C4-2B (cell line): ENCODE data around the gene TAMALIN.
"Not testable (repeated sequence)": the region's sequence is repeated elsewhere in the genome, so short reads cannot be mapped to it uniquely, and the experiment has no call there.

Experiments
- H3K27ac ChIP-seq: fragments of 450-650 bp; 2 replicates; pipeline ENCODE4 v1.5.1; 2017
- ZFX ChIP-seq: fragments of 450-650 bp; IDR thresholded peaks from 2 replicates; pipeline ENCODE4 v1.6.1; 2017
- TF ChIP-seq, protein P1 (sequence below): fragments of 450-650 bp; conservative IDR thresholded peaks from 2 replicates; pipeline ENCODE4 v1.5.1; 2017; ENCODE audit warnings: mild to moderate bottlenecking

TAMALIN gene

DNA sequence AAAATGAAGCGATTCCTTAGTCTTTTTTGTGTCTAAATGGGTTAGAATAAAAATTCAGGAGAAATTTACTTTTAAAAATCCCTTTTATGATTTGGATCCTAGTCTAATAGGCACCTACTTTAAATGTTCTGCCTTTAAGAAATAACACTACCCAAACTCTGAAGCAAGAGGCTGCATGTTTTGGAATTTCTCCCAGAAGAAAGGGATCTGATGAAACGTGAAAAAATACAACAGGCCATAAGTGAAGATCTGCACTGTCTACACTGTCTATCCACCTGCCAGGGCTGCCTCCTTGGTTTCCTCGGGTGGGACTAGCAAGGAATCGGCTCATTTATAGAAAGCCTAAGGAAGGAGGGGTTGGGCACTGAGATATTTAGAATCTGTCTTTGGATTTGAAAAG, 33.2 kb upstream of the TAMALIN start:
- H3K27ac ChIP-seq, result no peak overlapping the region
- no peak for TF ChIP-seq ZFX
- TF ChIP-seq, protein P1, sequence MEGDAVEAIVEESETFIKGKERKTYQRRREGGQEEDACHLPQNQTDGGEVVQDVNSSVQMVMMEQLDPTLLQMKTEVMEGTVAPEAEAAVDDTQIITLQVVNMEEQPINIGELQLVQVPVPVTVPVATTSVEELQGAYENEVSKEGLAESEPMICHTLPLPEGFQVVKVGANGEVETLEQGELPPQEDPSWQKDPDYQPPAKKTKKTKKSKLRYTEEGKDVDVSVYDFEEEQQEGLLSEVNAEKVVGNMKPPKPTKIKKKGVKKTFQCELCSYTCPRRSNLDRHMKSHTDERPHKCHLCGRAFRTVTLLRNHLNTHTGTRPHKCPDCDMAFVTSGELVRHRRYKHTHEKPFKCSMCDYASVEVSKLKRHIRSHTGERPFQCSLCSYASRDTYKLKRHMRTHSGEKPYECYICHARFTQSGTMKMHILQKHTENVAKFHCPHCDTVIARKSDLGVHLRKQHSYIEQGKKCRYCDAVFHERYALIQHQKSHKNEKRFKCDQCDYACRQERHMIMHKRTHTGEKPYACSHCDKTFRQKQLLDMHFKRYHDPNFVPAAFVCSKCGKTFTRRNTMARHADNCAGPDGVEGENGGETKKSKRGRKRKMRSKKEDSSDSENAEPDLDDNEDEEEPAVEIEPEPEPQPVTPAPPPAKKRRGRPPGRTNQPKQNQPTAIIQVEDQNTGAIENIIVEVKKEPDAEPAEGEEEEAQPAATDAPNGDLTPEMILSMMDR, result no peak

DNA sequence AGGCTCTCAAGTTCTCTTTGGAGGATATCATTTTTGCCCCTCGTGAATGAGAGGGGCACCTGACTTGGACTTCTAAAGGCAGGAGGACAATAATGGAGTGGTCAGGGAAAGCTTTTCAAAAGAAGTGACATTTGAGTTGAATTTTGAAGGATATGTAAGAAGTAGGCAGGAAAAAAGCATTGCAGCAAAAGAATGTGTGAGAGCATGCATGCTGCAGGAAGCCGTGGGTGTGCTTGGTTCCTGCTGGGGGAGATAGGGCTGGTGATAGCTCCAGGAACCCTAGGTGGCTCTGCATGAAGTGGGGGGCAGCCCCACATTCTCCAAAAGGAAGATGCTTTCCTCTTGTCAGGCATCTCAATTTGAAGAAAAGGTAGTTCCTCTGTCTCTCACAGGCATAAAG, 32.1 kb upstream of the TAMALIN start:
- H3K27ac ChIP-seq, result no peak overlapping the region
- no peak for TF ChIP-seq ZFX
- TF ChIP-seq, protein P1, result no peak

DNA sequence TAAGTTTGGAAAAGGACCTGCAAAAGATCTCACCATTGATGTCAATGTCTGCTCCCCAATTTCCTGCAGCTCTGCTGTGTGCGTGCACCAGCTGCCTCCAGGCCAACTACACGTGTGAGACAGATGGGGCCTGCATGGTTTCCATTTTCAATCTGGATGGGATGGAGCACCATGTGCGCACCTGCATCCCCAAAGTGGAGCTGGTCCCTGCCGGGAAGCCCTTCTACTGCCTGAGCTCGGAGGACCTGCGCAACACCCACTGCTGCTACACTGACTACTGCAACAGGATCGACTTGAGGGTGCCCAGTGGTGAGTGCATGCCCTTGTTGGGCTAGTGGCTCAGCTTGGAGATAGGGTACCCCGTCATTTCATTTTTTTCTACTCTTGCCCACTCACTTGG, 31.6 kb upstream of the TAMALIN start:
- TF ChIP-seq, protein P1, result no peak
- no peak for TF ChIP-seq ZFX
- H3K27ac ChIP-seq, result no peak overlapping the region

DNA sequence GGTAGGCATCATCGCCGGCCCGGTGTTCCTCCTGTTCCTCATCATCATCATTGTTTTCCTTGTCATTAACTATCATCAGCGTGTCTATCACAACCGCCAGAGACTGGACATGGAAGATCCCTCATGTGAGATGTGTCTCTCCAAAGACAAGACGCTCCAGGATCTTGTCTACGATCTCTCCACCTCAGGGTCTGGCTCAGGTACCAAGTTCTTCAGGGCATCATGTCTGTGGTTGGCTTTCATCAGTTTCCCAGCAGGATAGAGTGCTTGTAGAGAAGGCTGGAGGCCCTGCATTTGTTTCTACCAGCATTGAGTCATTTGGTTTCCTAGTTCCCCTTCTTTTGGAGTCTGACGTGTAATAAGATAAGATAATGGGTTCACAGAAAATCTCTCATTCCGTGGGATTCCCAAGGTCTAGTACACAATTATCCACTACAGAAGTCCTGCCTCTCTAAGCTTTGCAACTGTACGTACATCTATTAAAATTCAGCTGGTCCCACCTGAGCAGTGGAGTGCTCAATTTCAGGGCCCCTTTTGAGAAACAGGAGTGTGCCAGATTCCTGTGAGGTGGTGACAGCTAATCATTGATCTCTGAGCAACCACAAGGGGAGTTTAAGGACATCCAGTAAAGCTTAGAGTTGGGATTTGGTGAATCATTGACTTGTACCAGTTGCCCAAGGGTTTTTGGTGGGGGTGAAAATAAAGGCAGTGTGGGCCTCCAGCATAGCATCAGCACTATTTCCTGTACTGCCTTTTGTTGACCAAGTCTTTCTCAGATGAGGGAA, 30.2 kb upstream of the TAMALIN start:
- TF ChIP-seq, protein P1, result no peak
- TF ChIP-seq ZFX, result no peak
- H3K27ac ChIP-seq, result no peak overlapping the region

DNA sequence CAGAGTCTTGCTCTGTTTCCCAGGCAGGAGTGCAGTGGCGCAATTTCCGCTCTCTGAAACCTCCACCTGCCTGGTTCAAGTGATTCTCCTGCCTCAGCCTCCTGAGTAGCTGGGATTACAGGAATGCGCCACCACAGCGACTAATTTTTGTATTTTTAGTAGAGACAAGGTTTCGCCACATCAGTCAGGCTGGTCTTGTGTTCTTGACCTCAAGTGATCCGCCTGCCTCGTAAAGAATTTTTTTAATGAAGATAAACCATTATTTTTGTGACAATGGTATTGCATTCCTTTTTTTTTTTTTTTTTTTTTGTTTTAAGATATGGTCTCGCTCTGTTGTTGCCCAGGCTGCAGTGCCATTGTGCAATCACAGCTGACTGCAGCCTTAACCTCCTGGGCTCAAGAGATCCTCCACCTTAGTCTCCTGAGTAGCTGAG, 29.4 kb upstream of the TAMALIN start:
- no peak overlapping the region for H3K27ac ChIP-seq
- TF ChIP-seq, protein P1, result no peak
- no peak for TF ChIP-seq ZFX

DNA sequence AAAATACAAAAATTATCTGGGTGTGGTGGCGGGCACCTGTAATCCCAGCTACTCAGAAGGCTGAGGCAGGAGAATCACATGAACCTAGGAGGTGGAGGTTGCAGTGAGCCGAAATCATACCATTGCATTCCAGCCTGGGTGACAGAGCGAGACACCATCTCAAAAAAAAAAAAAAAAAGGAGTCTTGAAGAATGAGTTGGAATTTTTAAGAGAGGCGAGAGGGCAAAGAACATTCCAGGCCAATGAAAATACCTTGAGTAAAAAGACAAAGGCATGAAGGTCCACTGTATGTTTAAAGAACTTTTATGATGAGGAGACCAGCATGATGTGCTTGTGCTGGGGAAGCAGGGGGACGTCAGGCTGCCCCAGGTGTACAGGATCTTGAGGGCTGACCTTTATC, 27.4 kb upstream of the TAMALIN start:
- H3K27ac ChIP-seq, result not testable (repeated sequence)

DNA sequence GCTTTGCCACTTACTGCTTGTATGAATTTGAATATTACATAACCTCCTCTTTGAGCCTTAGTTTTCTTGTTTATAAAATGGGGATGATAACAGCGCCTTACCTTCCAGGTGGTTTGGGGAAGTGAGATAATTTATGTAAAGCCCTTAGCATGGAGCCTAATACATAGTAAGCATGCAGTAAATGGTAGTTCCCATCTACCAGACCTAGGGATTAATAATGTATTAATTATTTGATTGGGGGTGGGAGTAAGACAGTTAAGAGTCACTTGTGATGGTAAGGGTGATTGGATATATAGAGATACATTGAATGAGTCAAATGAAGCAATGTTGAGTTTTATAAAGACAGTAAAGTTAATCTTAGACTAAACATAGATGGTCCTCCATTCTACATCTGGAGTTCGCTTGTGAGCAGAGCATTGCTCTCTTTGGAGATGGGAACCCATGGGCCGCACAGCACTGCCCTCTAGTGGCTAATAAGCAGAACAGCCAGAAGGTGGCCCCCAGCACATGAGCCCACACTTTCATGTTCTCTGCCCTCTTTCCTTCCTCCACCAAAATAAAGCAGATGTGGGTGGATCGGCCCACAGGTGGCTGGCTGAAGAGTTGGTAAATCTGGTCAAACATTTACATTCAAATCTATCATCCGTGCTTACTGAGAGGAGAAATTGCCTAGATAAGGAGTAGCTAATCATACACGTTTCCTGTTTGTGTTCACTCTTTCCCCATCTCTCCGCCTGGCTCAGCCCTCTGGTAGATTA, 26.5 kb upstream of the TAMALIN start:
- no peak for TF ChIP-seq ZFX
- TF ChIP-seq, protein P1, result peak; percentile 99
- no peak overlapping the region for H3K27ac ChIP-seq
